ENCODE measurements around the gene VAV2.

The VAV2 gene

GRCh38 chr9:133848471-133849109 lies 143.5 kb downstream of the VAV2 start:
- no peak for FAIRE-seq

- FAIRE-seq: no peak
These were observed 145.5 kb downstream of the VAV2 start for GRCh38 chr9:133846483-133847090.

GRCh38 chr9:133845440-133845839 lies 146.7 kb downstream of the VAV2 start:
- no peak for FAIRE-seq

GRCh38 chr9:133844881-133845410 lies 147.2 kb downstream of the VAV2 start:
- no peak for FAIRE-seq

- no peak for FAIRE-seq
These were observed 147.7 kb downstream of the VAV2 start for GRCh38 chr9:133844398-133844784.

- no peak for FAIRE-seq
These were observed 148.2 kb downstream of the VAV2 start for GRCh38 chr9:133843751-133844397.

- no peak for FAIRE-seq
These were observed 148.9 kb downstream of the VAV2 start for GRCh38 chr9:133843250-133843649.

GRCh38 chr9:133842721-133843227 lies 149.3 kb downstream of the VAV2 start:
- no peak for FAIRE-seq

GRCh38 chr9:133842174-133842573 lies 149.9 kb downstream of the VAV2 start:
- FAIRE-seq: no peak

GRCh38 chr9:133841167-133841812 lies 150.8 kb downstream of the VAV2 start:
- no peak for FAIRE-seq

- no peak for FAIRE-seq
These were observed 152.2 kb downstream of the VAV2 start for GRCh38 chr9:133839822-133840329.

GRCh38 chr9:133838859-133839507 lies 153.1 kb downstream of the VAV2 start:
- no peak for FAIRE-seq

- FAIRE-seq: no peak
These were observed 154.2 kb downstream of the VAV2 start for GRCh38 chr9:133837627-133838597.

- no peak for FAIRE-seq
These were observed 155.3 kb downstream of the VAV2 start for GRCh38 chr9:133836818-133837217.

- FAIRE-seq: no peak
These were observed 155.9 kb downstream of the VAV2 start for GRCh38 chr9:133836001-133836758.

- FAIRE-seq: no peak
These were observed 156.7 kb downstream of the VAV2 start for GRCh38 chr9:133835262-133835901.

GRCh38 chr9:133834080-133834976 lies 157.8 kb downstream of the VAV2 start:
- FAIRE-seq: no peak

GRCh38 chr9:133833388-133834025 lies 158.6 kb downstream of the VAV2 start:
- FAIRE-seq: no peak
